Renal pelvis (tissue), 12 donors: ENCODE results near the gene SMIM7. TPM values are rescaled to one million over a fixed set of nuclear protein-coding genes. Genes with fewer than 3 reads are reported as not detected.
"Not testable (repeated sequence)": the region's sequence is repeated elsewhere in the genome, so short reads cannot be mapped to it uniquely, and the experiment has no call there.

ENCODE experiments used
- DNase-seq: peaks from one replicate; pipeline ENCODE4 v3.0.0-alpha.2; 2013
- long read RNA-seq, 16 experiments: transcript quantifications; one replicate each; lab custom pipeline, GENCODE V29; 2026
- polyA plus RNA-seq, 3 donors: library from polyadenylated mRNA; unstranded; fragments of 120-200 nt; gene quantifications; one replicate each; pipeline ENCODE4 v1.2.1, GENCODE V29; 2013; ENCODE audit not compliant: insufficient read length in 3 of 3

Gene SMIM7
- polyA plus RNA-seq = 100 to 1,000 TPM in 1 of 3 donors, 10 to 100 TPM in 2; 95.2 to 107 (median 98.6) TPM
- long read RNA-seq, donor 1, transcript SMIM7-208 (5 exons, 2,776 nt) = major isoform, 30 of 66 reads
- long read RNA-seq, donor 1, transcript SMIM7-214 (4 exons, 1,075 nt) = minor isoform, 5 of 66 reads
- long read RNA-seq, donor 1, partial matches to known transcripts = 9 of 66 reads
- long read RNA-seq, donor 1, other reads (novel, unspliced or antisense) = 0 of 66 reads
- long read RNA-seq, donor 2, transcript SMIM7-215 (6 exons, 975 nt) = minor isoform, 6 of 116 reads
- long read RNA-seq, donor 2, transcript SMIM7-214 (4 exons, 1,075 nt) = minor isoform, 18 of 116 reads
- long read RNA-seq, donor 2, transcript SMIM7-208 (5 exons, 2,776 nt) = major isoform, 57 of 116 reads
- long read RNA-seq, donor 2, partial matches to known transcripts = 25 of 116 reads
- long read RNA-seq, donor 2, other reads (novel, unspliced or antisense) = 0 of 116 reads
- long read RNA-seq, donor 3, transcript SMIM7-214 (4 exons, 1,075 nt) = minor isoform, 17 of 77 reads
- long read RNA-seq, donor 3, transcript SMIM7-208 (5 exons, 2,776 nt) = major isoform, 38 of 77 reads
- long read RNA-seq, donor 3, partial matches to known transcripts = 9 of 77 reads
- long read RNA-seq, donor 3, other reads (novel, unspliced or antisense) = 0 of 77 reads
- long read RNA-seq, donor 4, transcript SMIM7-214 (4 exons, 1,075 nt) = minor isoform, 15 of 132 reads
- long read RNA-seq, donor 4, transcript SMIM7-219 (5 exons, 580 nt) = minor isoform, 5 of 132 reads
- long read RNA-seq, donor 4, transcript SMIM7-215 (6 exons, 975 nt) = minor isoform, 5 of 132 reads
- long read RNA-seq, donor 4, transcript SMIM7-208 (5 exons, 2,776 nt) = major isoform, 56 of 132 reads
- long read RNA-seq, donor 4, partial matches to known transcripts = 33 of 132 reads
- long read RNA-seq, donor 4, other reads (novel, unspliced or antisense) = 5 of 132 reads
- long read RNA-seq, donor 5, transcript SMIM7-214 (4 exons, 1,075 nt) = minor isoform, 8 of 48 reads
- long read RNA-seq, donor 5, transcript SMIM7-208 (5 exons, 2,776 nt) = major isoform, 25 of 48 reads
- long read RNA-seq, donor 5, partial matches to known transcripts = 8 of 48 reads
- long read RNA-seq, donor 5, other reads (novel, unspliced or antisense) = 0 of 48 reads
- long read RNA-seq, donor 6, transcript SMIM7-208 (5 exons, 2,776 nt) = major isoform, 31 of 75 reads
- long read RNA-seq, donor 6, transcript SMIM7-214 (4 exons, 1,075 nt) = minor isoform, 6 of 75 reads
- long read RNA-seq, donor 6, partial matches to known transcripts = 23 of 75 reads
- long read RNA-seq, donor 6, other reads (novel, unspliced or antisense) = 0 of 75 reads
- long read RNA-seq, donor 7, transcript SMIM7-208 (5 exons, 2,776 nt) = major isoform, 46 of 92 reads
- long read RNA-seq, donor 7, transcript SMIM7-215 (6 exons, 975 nt) = minor isoform, 8 of 92 reads
- long read RNA-seq, donor 7, transcript SMIM7-214 (4 exons, 1,075 nt) = minor isoform, 15 of 92 reads
- long read RNA-seq, donor 7, partial matches to known transcripts = 7 of 92 reads
- long read RNA-seq, donor 7, other reads (novel, unspliced or antisense) = 0 of 92 reads
- long read RNA-seq, donor 8, transcript SMIM7-208 (5 exons, 2,776 nt) = major isoform, 25 of 49 reads
- long read RNA-seq, donor 8, partial matches to known transcripts = 11 of 49 reads
- long read RNA-seq, donor 8, other reads (novel, unspliced or antisense) = 0 of 49 reads
- long read RNA-seq, donor 9, transcript SMIM7-208 (5 exons, 2,776 nt) = major isoform, 51 of 94 reads
- long read RNA-seq, donor 9, transcript SMIM7-214 (4 exons, 1,075 nt) = minor isoform, 15 of 94 reads
- long read RNA-seq, donor 9, partial matches to known transcripts = 14 of 94 reads
- long read RNA-seq, donor 9, other reads (novel, unspliced or antisense) = 0 of 94 reads
- long read RNA-seq, donor 10, transcript SMIM7-214 (4 exons, 1,075 nt) = minor isoform, 15 of 81 reads
- long read RNA-seq, donor 10, transcript SMIM7-208 (5 exons, 2,776 nt) = major isoform, 37 of 81 reads
- long read RNA-seq, donor 10, transcript SMIM7-210 (6 exons, 1,065 nt) = minor isoform, 5 of 81 reads
- long read RNA-seq, donor 10, partial matches to known transcripts = 11 of 81 reads
- long read RNA-seq, donor 10, other reads (novel, unspliced or antisense) = 0 of 81 reads
- long read RNA-seq, donor 11, transcript SMIM7-208 (5 exons, 2,776 nt) = major isoform, 20 of 39 reads
- long read RNA-seq, donor 11, transcript SMIM7-214 (4 exons, 1,075 nt) = minor isoform, 5 of 39 reads
- long read RNA-seq, donor 11, partial matches to known transcripts = 5 of 39 reads
- long read RNA-seq, donor 11, other reads (novel, unspliced or antisense) = 0 of 39 reads
- long read RNA-seq, donor 12, transcript SMIM7-208 (5 exons, 2,776 nt) = major isoform, 65 of 137 reads
- long read RNA-seq, donor 12, transcript SMIM7-214 (4 exons, 1,075 nt) = minor isoform, 22 of 137 reads
- long read RNA-seq, donor 12, transcript SMIM7-215 (6 exons, 975 nt) = minor isoform, 6 of 137 reads
- long read RNA-seq, donor 12, partial matches to known transcripts = 25 of 137 reads
- long read RNA-seq, donor 12, other reads (novel, unspliced or antisense) = 6 of 137 reads
- long read RNA-seq, donor 13, transcript SMIM7-208 (5 exons, 2,776 nt) = major isoform, 21 of 40 reads
- long read RNA-seq, donor 13, partial matches to known transcripts = 0 of 40 reads
- long read RNA-seq, donor 13, other reads (novel, unspliced or antisense) = 0 of 40 reads
- long read RNA-seq, donor 14 = 0 reads
- long read RNA-seq, donor 15 = 0 reads
- long read RNA-seq, donor 16, transcript SMIM7-208 (5 exons, 2,776 nt) = major isoform, 49 of 98 reads
- long read RNA-seq, donor 16, transcript SMIM7-214 (4 exons, 1,075 nt) = minor isoform, 13 of 98 reads
- long read RNA-seq, donor 16, partial matches to known transcripts = 21 of 98 reads
- long read RNA-seq, donor 16, other reads (novel, unspliced or antisense) = 0 of 98 reads

DNA sequence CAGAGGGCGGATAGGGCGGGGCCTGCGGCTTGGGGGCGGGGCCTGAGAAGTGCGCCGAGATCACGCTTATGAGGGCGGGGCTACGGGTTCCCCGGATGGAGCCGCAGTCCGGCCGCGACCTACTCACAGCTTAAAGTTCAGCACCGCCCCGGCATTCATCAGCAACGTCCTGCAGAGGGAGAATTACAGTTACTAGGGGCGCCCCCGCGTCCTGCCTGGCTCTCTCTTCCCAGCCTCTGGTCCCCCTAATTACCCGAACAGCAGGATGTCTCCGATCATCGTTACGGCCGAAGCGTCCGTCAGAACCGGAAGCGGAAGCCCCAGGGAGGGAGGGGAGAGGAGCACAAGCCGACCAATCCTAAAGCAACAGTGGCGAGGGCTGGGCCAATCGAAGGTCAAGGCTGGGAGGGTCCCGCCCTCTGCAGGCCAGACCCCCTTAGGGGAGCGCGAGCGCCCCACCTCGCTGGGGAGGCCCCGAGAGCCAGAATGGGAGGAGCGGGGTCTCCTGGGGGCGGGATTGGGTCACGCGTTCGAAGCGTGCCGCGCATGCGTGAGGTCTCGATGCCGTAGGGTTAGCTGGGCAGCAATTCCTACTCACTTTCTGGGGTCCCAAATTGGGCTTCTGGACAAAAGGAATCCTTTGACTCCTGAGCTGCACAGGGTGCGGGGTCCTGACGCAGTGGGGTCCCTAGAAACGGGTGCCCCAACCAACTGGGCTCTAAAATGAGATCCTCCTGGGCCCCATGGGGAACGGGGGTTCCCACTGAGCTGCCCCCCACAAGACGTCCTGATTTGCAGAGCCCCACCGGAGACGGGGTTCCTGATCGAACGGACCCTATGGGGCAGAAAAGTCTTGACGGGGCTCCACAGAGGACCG, at the start of gene SMIM7:
Gene SMIM7 (minus strand): TSS at position 313 of the 877 bp plus-strand sequence. CDS start 34 bp downstream, at position 279.
- peak; percentile 99 for DNase-seq

DNA sequence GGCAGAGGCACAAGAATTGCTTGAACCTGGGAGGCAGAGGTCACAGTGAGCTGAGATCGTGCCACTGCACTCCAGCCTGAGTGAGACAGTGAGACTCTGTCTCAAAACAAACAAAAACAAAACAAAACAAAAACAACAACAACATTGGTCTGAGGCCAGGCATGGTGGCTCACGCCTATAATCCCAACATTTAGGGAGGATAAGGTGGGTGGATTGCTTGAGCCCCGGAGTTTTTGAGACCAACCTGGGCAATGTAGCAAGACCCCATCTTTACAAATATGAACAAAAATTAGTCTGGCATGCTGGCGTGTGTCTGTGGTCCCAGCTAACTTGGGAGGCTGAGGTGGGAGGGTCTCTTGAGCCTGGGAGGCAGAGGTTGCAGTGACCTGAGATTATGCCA, 43.7 kb upstream of the SMIM7 start:
- no peak for DNase-seq

GRCh38 chr19:16702123-16702522, 42.2 kb upstream of the SMIM7 start:
- DNase-seq = no peak

GRCh38 chr19:16698914-16699313, 39.0 kb upstream of the SMIM7 start:
- no peak for DNase-seq

DNA sequence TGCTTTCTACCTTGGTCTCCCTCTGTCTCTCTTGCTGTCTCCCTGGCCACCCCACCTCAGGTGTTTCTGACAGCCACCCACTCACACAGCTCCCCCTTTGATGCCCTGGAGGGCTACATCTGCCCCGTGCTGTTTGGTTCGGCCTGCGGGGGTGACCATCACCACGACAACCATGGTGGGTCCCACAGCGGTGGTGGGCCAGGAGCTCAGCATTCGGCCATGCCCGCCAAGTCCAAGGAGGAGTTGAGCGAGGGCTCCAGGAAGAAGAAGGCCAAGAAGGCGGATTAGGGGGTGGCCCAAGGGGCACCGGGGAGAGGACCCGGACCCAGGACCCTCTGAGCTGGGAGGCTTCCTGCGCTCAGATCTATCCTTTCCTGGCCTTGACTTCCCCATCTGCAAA, 28.1 kb upstream of the SMIM7 start:
- no peak for DNase-seq

GRCh38 chr19:16684216-16684615, 24.3 kb upstream of the SMIM7 start:
- DNase-seq = no peak

DNA sequence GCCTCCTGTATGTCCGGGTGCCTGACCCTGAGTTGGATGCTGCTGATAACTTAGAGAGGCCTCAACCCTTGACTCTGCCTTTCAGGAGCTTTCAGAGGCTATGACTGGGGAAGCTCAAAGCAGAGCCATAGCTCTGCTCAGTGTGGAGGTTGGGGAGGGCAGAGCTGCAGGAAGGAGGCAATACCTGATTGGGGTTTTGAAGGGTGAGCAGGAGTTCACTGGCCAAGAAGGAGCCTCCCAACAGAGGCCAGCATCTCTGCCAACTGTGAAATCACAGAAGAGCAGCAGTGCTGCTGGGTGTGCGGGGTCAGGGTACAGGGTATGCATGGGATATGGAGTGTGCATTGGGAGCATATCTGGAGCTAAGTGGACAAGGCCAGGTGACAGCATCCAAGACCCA, 22.6 kb upstream of the SMIM7 start:
- DNase-seq = no peak

- no peak for DNase-seq
Measured at GRCh38 chr19:16679811-16680210, 19.9 kb upstream of the SMIM7 start.

- DNase-seq = no peak
Measured at GRCh38 chr19:16678498-16678897, 18.6 kb upstream of the SMIM7 start.

DNA sequence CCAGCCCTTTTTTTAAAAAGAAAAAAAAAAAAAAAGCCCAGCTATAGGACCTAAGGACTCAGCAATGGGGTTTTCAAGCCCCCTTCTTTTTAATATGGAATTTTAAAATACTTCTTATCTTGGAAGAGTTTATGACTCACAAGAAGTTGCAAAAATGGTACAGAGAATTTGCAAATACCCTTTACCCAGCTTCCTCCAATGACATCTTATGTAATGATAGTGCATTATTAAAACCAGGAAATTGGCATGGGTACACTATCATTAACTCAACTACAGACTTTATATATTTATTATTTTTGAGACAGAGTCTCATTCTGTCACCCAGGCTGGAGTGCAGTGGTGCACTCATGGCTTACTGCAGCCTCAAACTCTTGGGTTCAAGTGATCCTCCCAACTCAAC, 17.1 kb upstream of the SMIM7 start:
- no peak for DNase-seq

DNA sequence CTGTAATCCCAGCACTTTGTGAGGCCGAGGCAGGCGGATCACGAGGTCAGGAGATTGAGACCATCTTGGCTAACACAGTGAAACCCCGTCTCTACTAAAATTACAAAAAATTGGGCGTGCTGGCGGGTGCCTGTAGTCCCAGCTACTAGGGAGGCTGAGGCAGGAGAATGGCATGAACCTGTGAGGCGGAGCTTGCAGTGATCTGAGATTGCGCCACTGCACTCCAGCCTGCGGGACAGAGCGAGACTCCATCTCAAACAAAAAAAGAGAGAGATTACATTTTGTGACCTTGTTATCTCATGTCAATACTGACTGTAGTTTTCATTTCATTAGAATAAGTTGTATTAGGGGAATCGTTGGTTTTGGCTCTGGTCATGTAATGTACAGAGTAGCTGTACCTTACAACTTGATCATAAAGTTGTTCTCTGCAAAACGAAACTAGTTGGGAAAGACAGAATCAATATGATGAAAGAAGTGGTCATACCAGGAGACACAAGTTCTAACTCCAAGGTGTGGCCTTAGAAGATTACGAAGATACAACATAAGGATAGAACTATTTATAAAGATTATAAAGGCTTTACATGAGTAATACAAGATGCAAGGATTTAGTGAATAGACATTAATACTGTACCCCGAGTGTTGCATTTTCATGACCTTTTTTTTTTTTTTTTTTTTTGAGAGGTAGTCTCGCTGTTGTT, 16.3 kb upstream of the SMIM7 start:
- no peak for DNase-seq

DNA sequence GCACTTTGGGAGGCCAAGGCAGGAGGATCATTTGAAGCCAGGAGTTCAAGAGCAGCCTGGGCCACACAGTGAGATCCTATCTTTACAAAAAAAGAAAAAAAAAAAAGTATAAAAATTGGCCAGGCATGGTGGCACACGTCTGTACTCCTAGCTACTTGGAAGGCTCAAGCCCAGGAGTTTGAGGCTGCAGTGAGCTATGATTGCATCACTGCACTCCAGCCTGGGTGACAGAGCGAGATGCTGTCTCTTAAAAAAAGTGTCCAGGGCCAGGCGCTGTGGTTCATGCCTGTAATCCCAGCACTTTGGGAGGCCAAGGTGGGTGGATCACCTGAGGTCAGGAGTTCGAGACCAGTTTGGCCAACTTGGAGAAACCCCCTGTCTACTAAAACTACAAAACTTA, 13.9 kb upstream of the SMIM7 start:
- not testable (repeated sequence) for DNase-seq

DNA sequence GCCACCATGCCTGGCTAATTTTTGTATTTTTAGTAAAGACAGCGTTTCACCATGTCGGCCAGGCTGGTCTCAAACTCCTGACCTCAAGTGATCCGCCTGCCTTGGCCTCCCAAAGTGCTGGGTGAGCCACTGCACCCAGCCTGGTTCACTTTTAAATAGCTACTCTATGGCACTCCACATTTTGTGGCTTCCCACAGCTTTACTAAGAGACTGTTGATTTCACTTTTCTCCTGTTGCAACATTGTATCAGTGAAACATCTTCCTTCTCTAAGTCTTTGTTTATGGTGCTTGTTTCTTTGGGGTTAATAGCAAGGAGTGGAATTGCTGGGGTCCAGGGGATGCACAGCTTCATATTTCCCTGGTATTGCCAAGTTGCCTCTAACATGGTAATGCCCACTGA, 13.3 kb upstream of the SMIM7 start:
- DNase-seq = no peak

GRCh38 chr19:16671652-16672274, 11.8 kb upstream of the SMIM7 start:
- DNase-seq = no peak

DNA sequence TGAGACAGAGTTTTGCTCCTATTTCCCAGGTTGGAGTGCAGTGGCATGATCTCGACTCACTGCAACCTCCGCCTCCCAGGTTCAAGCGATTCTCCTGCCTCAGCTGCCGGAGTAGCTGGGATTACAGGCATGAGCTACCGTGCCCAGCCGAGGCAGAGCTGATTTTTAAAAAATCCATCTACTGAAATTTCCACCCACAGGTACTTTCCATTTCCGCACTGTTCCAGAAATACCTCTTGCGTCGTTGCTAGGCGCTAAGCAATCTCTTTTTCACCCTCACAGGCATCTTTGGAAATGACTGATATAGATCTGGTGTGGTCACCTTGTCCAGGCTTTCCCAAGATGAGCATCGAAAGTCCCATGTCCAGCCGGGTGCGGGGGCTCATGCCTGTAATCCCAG, 10.3 kb upstream of the SMIM7 start:
- no peak for DNase-seq

- not testable (repeated sequence) for DNase-seq
Measured at GRCh38 chr19:16668702-16669101, 8.8 kb upstream of the SMIM7 start.
